Measurements from ENCODE around the gene IKZF3.

- TF ChIP-seq CTCF (IDR thresholded peaks at IDR 0.05; ENCODE audit: low read depth, low read length) (no peak), EZH2phosphoT487 (IDR thresholded peaks at IDR 0.05; ENCODE audit: low read depth) (no peak)
Measured at GRCh38 chr17:39772415-39772814, 91.7 kb downstream of the IKZF3 start.
